Stimulated activated CD4-positive, alpha-beta T cell treated with anti-CD3 and anti-CD28 coated beads, Interleukin-4, amount 100 ng/mL, for 48 hours (primary cell): ENCODE measurements around the gene SEC24B.
A peak's percentile ranks its signal among the peaks of the same experiment; 100 is the strongest.
"Not testable (repeated sequence)": the region's sequence is repeated elsewhere in the genome, so short reads cannot be mapped to it uniquely, and the experiment has no call there.

Source experiments
- DNase-seq, 2 donors: peaks; one replicate each; pipeline ENCODE4 v3.0.0-alpha.2; 2020; ENCODE audit warnings: low read depth in 2 of 2

Gene SEC24B

GRCh38 chr4:109432696-109433095 lies 919 bp upstream of the SEC24B start:
- DNase-seq: no peak

- DNase-seq: peak in 1 of 2 donors; percentile 5
Measured at GRCh38 chr4:109434007-109434971, 674 bp downstream of the SEC24B start.

DNA sequence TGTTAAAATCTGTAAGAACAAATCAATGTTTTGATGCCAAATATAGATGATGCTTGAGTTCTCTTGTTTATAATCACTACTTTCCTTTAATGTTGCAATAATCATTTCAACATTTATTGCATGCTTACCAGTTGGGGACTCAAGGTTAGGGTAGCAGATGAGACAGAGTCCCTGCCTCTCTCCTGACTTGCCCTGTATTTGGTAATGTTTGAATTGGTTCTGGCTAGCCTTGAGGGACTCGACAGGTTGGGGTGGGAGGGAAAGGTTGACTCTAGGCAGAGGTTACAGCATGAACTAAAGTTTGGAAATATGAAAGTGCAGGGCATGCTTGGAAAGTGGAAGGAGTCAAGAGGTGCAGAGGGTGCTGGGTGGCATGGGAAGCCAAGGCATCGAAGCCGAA lies 2.0 kb downstream of the SEC24B start:
- DNase-seq: no peak

DNA sequence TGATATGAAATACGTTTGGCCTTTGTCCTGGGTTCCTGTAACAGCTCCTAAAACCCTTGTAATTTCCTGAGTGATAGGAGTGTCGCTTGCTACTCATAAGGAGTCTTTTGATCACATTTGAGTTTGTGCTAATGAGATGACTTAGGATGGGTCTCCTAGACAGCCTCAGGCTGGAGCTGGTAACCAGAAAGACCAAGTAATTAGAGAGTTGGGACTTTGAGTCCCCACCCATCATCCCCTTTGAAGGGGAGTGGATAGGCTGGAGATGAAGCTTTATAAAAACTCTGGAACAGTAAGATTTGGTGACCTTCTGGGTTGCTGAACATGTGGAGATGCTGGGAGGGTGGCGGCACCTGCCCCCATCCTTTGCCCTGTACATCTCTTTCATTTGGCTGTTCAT lies 2.9 kb downstream of the SEC24B start:
- DNase-seq: no peak

DNA sequence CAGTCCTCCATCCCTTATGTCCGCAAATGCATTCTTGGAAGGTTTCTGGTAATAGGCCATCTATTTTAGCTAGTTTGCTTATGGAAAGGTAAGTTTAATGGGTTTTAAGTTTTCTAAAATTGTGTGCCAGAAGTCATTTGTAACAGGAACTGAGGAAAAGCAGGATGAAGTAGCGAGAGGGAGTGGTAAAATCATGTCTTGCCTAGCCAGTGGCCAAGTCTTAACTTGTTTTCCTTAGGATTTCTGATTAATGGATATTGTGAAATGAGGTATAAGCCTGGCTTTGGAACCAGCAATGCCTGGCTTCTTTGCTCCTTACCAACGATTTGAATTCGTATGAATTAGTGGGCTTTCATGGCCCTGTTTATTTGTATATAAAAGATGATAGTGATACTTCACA lies 7.3 kb downstream of the SEC24B start:
- DNase-seq: no peak

GRCh38 chr4:109441862-109442458 lies 8.3 kb downstream of the SEC24B start:
- DNase-seq: no peak

- DNase-seq: no peak
Measured at GRCh38 chr4:109444182-109444844, 10.7 kb downstream of the SEC24B start.

GRCh38 chr4:109447278-109447677 lies 13.7 kb downstream of the SEC24B start:
- no peak for DNase-seq

- DNase-seq: no peak
Measured at GRCh38 chr4:109451544-109452273, 18.1 kb downstream of the SEC24B start.

- DNase-seq: not testable (repeated sequence)
Measured at GRCh38 chr4:109453110-109453509, 19.5 kb downstream of the SEC24B start.

GRCh38 chr4:109462297-109462696 lies 28.7 kb downstream of the SEC24B start:
- no peak for DNase-seq

DNA sequence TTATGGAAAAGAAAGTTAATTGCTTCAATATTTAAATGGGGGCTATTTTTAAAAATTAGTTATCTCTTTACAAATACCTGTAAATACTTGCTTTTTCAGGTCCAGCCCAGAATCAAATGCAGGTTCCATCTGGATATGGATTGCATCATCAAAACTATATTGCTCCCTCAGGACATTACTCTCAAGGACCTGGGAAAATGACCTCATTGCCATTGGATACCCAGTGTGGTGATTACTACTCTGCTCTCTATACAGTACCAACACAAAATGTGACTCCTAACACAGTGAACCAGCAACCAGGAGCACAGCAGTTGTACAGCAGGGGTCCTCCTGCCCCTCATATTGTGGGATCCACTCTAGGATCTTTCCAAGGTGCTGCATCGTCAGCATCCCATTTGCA lies 29.2 kb downstream of the SEC24B start:
- no peak for DNase-seq

DNA sequence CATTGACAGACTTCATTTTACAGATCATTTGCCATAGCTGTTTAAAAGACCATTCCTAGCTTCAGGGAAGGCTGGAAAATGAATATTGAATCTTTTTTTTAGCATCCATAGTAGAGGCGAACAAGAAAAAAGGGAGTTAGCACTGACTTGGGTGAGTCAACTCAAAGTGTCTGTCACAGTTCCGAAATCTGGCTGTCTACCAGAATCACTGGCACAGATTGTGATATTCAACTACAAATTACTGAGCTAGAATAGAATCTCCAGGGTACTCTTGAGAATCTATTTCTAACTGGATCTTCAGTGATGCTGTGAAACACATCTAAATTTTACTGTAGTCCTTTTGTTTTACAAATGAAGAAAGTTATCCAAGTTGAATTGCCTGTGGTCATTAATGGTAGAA lies 31.5 kb downstream of the SEC24B start:
- DNase-seq: no peak

DNA sequence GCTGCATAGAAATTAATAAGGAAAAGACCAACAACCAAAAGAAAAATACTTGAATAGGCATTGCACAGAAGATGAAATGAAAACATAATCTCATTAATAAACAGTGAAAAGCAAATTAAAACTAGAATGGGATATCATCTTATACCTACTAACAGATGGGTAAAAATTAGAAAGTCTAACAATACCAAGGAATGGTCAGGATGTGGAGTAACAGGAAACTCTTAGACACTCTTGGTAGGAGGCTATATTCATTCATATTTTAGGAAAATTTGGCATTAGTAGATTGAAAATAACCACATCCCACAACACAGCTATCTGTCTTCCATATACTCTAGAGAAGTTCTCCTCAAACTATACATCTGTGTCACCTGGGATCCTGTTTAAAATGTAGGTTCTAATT lies 36.3 kb downstream of the SEC24B start:
- DNase-seq: no peak

GRCh38 chr4:109472343-109472761 lies 38.7 kb downstream of the SEC24B start:
- no peak for DNase-seq

DNA sequence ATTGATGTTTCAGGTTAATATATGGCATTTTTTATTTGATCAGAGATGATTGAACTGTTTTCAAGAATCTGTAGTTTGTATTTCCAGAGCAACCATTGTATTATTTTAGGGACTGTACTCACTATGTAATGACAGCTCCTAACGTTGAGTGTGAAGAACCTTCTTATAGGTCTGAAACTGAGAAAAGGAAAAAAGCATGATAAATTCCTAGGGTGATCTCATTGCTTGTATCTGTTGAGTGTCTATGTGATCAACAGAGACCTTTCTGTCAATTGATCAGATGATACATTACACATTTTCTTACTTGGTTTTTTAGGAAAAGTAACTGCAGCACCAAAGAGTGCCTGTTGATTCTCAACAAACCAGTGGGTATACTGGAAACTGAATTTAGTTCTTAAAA lies 40.2 kb downstream of the SEC24B start:
- no peak for DNase-seq

DNA sequence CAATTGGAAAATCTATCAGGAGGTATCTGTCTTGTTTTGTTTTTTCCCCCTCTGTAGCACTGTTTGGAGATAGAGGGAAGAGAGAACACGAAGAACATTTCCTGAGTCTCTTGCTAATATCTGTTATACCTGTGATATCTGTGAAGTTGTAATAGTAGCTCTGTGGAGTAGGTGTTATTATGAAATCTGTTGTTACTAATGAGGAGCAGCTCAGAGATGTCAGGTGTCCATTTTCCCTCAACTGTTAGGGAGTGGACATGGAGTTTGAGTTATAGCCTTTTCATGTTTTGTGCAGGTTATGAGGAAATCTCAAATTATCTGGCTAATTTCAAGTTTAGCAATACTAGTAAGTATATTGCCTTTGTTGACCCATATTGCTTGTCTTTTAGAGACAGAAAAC lies 52.4 kb downstream of the SEC24B start:
- DNase-seq: no peak

GRCh38 chr4:109494563-109494962 lies 60.9 kb downstream of the SEC24B start:
- no peak for DNase-seq

- DNase-seq: no peak
Measured at GRCh38 chr4:109495514-109495913, 61.9 kb downstream of the SEC24B start.

DNA sequence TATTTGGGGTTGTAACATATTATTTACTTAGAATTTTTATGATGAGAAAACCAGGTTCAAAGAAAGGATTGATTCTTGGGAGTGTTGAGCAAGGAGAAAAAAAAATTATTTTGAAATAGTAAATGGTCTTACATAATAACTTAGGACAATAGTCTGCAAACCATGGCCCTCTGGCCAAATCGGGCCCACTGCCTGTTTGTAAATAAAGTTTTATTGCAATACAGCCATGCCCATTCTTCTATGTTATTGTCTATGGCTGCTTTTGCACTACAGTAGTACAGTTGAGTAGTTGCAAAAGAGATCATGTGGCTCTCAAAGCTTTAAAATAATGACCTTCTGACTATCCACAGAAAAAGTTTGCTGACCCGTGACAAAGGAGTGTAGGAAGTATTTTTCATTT lies 63.3 kb downstream of the SEC24B start:
- no peak for DNase-seq

GRCh38 chr4:109497511-109497910 lies 63.9 kb downstream of the SEC24B start:
- DNase-seq: no peak

DNA sequence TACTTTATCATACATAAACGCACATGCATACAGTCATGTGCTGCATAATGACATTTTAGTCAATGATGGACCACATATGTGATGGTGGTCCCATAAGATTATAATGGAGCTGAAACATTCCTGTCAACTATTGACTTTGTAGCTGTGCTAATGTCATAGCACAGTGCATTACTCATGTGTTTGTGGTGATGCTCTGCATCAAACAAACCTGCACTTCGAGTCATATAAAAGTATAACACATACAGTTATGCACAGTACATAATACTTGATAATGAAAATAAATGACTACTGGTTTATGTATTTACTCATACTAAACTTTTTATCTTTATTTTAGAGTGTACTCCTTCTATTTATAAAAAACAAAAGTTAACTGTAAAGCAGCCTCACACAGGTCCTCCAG lies 65.9 kb downstream of the SEC24B start:
- no peak for DNase-seq
